Activated CD8-positive, alpha-beta T cell treated with anti-CD3 and anti-CD28 coated beads, Interleukin-2, amount 10 ng/mL, durations not matched to agents 7 days and 5 days (primary cell): ENCODE data around the gene MKRN2. TPM values are rescaled to one million over a fixed set of nuclear protein-coding genes. Genes with fewer than 3 reads are reported as not detected.
"Not testable (repeated sequence)": the region's sequence is repeated elsewhere in the genome, so short reads cannot be mapped to it uniquely, and the experiment has no call there.

Experiments
- ATAC-seq: fragments of 150-1000 bp; cut with Tn5 transposase; one replicate; pipeline ENCODE4 v1.10.0; 2021; ENCODE audit warnings: moderate library complexity
- CTCF ChIA-PET: fragments of 350-600 bp; sonication (Branson Sonifier 250); formaldehyde crosslinking; loops from one replicate; lab custom pipeline; 2021; ENCODE audit warnings: antibody characterized with exemption; lab: Charles Lee
- POLR2A ChIA-PET: fragments of 350-600 bp; sonication (Branson Sonifier 250); formaldehyde crosslinking; loops from one replicate; lab custom pipeline; 2021; ENCODE audit warnings: antibody characterized with exemption; lab: Charles Lee
- DNase-seq: peaks from one replicate; pipeline ENCODE4 v3.0.0-alpha.2; 2020
- H3K27ac Mint-ChIP-seq: one replicate; pipeline ENCODE4 v1.8.0; 2021; ENCODE audit warnings: mild to moderate bottlenecking, mixed read lengths
- H3K27me3 Mint-ChIP-seq: one replicate; pipeline ENCODE4 v1.8.0; 2021; ENCODE audit warnings: low read depth, mixed read lengths
- H3K36me3 Mint-ChIP-seq: one replicate; pipeline ENCODE4 v1.8.0; 2021; ENCODE audit warnings: low read depth, mixed read lengths
- H3K4me1 Mint-ChIP-seq: one replicate; pipeline ENCODE4 v1.8.0; 2021; ENCODE audit warnings: low read depth, mixed read lengths
- H3K4me3 Mint-ChIP-seq: one replicate; pipeline ENCODE4 v1.8.0; 2021; ENCODE audit warnings: mild to moderate bottlenecking, mixed read lengths
- H3K9me3 Mint-ChIP-seq: one replicate; pipeline ENCODE4 v1.8.0; 2022; ENCODE audit warnings: mixed read lengths; ENCODE audit not compliant: insufficient read depth
- total RNA-seq, 2 experiments: library from RNA; stranded (reverse); gene quantifications; one replicate each; pipeline ENCODE4 v1.2.3, GENCODE V29; 2021

Gene MKRN2
- total RNA-seq, 2 experiments from 2014 or later = 21.0 to 22.5 TPM

DNA sequence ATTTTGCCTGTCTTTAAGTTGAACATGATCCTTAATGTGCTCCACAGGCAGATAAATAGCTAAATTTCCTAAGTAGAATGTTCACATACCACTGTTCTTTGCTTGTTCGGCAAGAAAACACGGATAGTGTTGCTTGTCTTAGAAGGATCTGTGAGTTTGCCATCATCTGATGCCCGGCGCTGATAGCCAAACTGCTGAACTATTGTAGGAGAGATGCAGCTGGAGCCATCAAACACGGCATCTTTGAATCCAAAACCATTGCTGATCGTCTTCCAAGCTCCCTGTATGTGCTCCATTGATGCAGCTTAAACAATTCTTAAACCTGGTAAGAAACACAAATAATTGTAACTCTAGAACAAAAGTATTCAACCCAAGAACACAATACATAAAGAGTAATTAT lies 61.5 kb downstream of the MKRN2 start:
- ChIA-PET POLR2A (no interaction called here), CTCF (interaction anchor here (0.7 to 1.1 kb wide), 2 partner anchors 11 to 40 kb away, joined by 3 read pairs; no protein-coding TSS in a partner anchor)
- Mint-ChIP-seq H3K4me1 (peaks cover 28% of the 10 kb centered on the region), H3K27me3 (no peaks in the 10 kb centered on the region), H3K36me3 (peaks cover 21% of the 10 kb centered on the region), H3K4me3 (no peak overlapping the region), H3K27ac (no peak overlapping the region), H3K9me3 (no peaks in the 10 kb centered on the region)
- ATAC-seq = no peak
- DNase-seq = no peak

DNA sequence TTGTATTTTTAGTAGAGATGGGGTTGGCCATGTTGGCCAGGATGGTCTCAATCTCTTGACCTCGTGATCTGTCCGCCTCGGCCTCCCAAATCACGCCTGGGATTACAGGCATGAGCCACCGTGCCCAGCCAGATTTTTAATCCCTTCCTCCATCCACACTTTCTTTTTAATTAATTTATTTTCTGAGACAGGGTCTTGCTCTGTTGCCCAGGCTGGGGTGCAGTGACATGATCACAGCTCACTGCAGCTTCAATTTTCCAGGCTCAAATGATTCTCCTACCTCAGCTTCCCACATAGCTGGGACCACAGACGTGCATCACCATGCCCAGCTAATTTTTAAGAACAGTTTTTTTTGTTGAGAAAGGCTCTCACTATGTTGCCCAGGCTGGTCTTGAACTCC lies 63.4 kb downstream of the MKRN2 start:
- ChIA-PET CTCF (no interaction called here), POLR2A (no interaction called here)
- no peak for DNase-seq
- ATAC-seq = no peak
- no peaks in the 10 kb centered on the region for H3K9me3 Mint-ChIP-seq
- no peak overlapping the region for H3K27ac Mint-ChIP-seq
- H3K27me3 Mint-ChIP-seq = no peaks in the 10 kb centered on the region
- peaks cover 25% of the 10 kb centered on the region for H3K4me1 Mint-ChIP-seq
- H3K4me3 Mint-ChIP-seq = no peak overlapping the region
- H3K36me3 Mint-ChIP-seq = peaks cover 9% of the 10 kb centered on the region

DNA sequence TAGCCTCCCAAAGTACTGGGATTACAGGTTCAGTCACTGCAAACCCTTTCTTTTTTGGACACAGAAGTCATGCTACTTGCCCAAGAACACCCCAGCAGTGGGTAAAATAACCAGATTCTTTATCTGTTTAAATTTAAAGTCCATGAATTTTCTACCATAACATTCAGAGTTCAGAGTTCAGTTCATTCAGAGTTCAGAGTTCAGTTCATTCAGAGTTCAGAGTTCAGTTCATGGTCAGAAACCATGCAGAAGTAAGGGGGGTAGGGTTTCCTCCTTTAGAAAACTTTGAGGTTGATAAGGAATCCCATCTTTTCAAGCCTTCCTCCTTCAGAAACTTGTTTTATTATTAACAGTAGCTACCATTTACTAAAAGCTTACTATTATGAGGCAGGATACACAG lies 63.8 kb downstream of the MKRN2 start:
- H3K4me1 Mint-ChIP-seq = peaks cover 27% of the 10 kb centered on the region
- POLR2A ChIA-PET = no interaction called here

GRCh38 chr3:12622335-12622734 lies 65.4 kb downstream of the MKRN2 start:
- ATAC-seq (no peak), DNase-seq (no peak)
- H3K4me1 Mint-ChIP-seq = peaks cover 34% of the 10 kb centered on the region
- H3K27ac Mint-ChIP-seq = peak overlapping the region; percentile 21
- H3K27me3 Mint-ChIP-seq = no peaks in the 10 kb centered on the region
- H3K4me3 Mint-ChIP-seq = no peak overlapping the region
- POLR2A ChIA-PET = no interaction called here
- CTCF ChIA-PET = no interaction called here
- no peaks in the 10 kb centered on the region for H3K9me3 Mint-ChIP-seq
- no peaks in the 10 kb centered on the region for H3K36me3 Mint-ChIP-seq

More for the DNA sequence above, 63.8 kb downstream of the MKRN2 start:
- Mint-ChIP-seq H3K9me3 (no peaks in the 10 kb centered on the region), H3K4me3 (no peak overlapping the region), H3K36me3 (peaks cover 7% of the 10 kb centered on the region), H3K27me3 (no peaks in the 10 kb centered on the region), H3K27ac (no peak overlapping the region)
- ATAC-seq = no peak
- no peak for DNase-seq
- CTCF ChIA-PET = no interaction called here

GRCh38 chr3:12624056-12624455 lies 67.2 kb downstream of the MKRN2 start:
- H3K36me3 Mint-ChIP-seq = no peaks in the 10 kb centered on the region
- H3K27me3 Mint-ChIP-seq = no peaks in the 10 kb centered on the region
- ATAC-seq (no peak), DNase-seq (no peak)
- POLR2A ChIA-PET = no interaction called here
- peaks cover 36% of the 10 kb centered on the region for H3K4me1 Mint-ChIP-seq
- no peak overlapping the region for H3K4me3 Mint-ChIP-seq
- CTCF ChIA-PET = interaction anchor here (0.5 kb wide), 1 partner anchor 65 kb away, joined by 3 read pairs; no protein-coding TSS in a partner anchor
- H3K9me3 Mint-ChIP-seq = no peaks in the 10 kb centered on the region
- no peak overlapping the region for H3K27ac Mint-ChIP-seq

DNA sequence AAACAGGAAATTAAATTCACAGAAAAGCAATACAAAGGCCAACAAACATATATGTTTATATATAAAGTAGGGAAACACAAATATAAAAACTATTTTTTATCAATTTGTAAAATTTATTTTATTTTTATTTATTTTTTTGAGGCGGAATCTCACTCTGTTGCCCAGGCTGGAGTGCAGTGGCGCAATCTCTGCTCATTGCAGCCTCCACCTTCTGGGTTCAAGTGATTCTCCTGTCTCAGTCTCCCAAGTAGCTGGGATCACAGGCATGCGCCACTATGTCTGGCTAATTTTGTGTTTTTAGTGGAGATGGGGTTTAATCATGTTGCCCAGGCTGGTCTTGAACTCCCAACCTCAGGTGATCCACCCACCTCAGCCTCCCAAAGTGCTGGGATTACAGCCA lies 68.1 kb downstream of the MKRN2 start:
- H3K27me3 Mint-ChIP-seq, H3K36me3 Mint-ChIP-seq, H3K4me3 Mint-ChIP-seq, POLR2A ChIA-PET, ATAC-seq, DNase-seq, H3K9me3 Mint-ChIP-seq, H3K27ac Mint-ChIP-seq: not testable (repeated sequence)
- H3K4me1 Mint-ChIP-seq = peaks cover 36% of the 10 kb centered on the region
- CTCF ChIA-PET = interaction anchor here (0.8 kb wide), 1 partner anchor 19 kb away, joined by 3 read pairs; no protein-coding TSS in a partner anchor

GRCh38 chr3:12627370-12627769 lies 70.5 kb downstream of the MKRN2 start:
- ChIA-PET POLR2A (no interaction called here), CTCF (no interaction called here)
- DNase-seq = no peak
- ATAC-seq = no peak
- Mint-ChIP-seq H3K4me1 (peaks cover 25% of the 10 kb centered on the region), H3K9me3 (no peaks in the 10 kb centered on the region), H3K27me3 (no peaks in the 10 kb centered on the region), H3K4me3 (no peak overlapping the region), H3K36me3 (peaks cover 2% of the 10 kb centered on the region), H3K27ac (no peak overlapping the region)

GRCh38 chr3:12628813-12629212 lies 71.9 kb downstream of the MKRN2 start:
- POLR2A ChIA-PET = no interaction called here
- ATAC-seq = no peak
- H3K36me3 Mint-ChIP-seq = peaks cover 5% of the 10 kb centered on the region
- no peak overlapping the region for H3K27ac Mint-ChIP-seq
- no peaks in the 10 kb centered on the region for H3K27me3 Mint-ChIP-seq
- H3K9me3 Mint-ChIP-seq = no peaks in the 10 kb centered on the region
- H3K4me1 Mint-ChIP-seq = peaks cover 26% of the 10 kb centered on the region
- no peak for DNase-seq
- CTCF ChIA-PET = interaction anchor here (0.7 kb wide), 1 partner anchor 11 kb away, joined by 3 read pairs; no protein-coding TSS in a partner anchor
- H3K4me3 Mint-ChIP-seq = no peak overlapping the region

- no peak for DNase-seq
- ATAC-seq = no peak
- H3K36me3 Mint-ChIP-seq = peaks cover 10% of the 10 kb centered on the region
- peaks cover 23% of the 10 kb centered on the region for H3K4me1 Mint-ChIP-seq
- ChIA-PET POLR2A (no interaction called here), CTCF (interaction anchor here (0.7 kb wide), 1 partner anchor 15 kb away, joined by 3 read pairs; no protein-coding TSS in a partner anchor)
- no peaks in the 10 kb centered on the region for H3K9me3 Mint-ChIP-seq
- no peaks in the 10 kb centered on the region for H3K27me3 Mint-ChIP-seq
- H3K4me3 Mint-ChIP-seq = no peak overlapping the region
- no peak overlapping the region for H3K27ac Mint-ChIP-seq
Observed at GRCh38 chr3:12629560-12629959, 72.7 kb downstream of the MKRN2 start.

DNA sequence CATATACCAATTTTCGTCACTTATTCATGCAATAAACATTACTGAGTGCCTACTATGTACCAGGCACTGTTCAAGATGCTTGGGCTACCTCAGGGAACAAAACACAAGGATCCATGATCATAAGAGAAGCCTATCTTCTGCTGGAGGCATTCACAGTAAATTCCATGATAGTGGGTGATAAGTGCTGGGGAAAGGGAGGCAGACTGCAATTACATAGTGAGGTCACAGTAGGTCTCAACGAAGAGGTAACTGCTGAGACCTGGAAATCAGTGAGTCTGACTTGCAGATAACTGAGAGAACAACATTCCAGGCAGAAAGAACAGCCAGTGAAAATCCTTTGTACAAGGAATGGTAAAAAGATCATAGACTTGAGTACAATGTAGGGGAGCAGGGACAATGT lies 73.4 kb downstream of the MKRN2 start:
- ChIA-PET POLR2A (no interaction called here), CTCF (no interaction called here)
- ATAC-seq = no peak
- peaks cover 14% of the 10 kb centered on the region for H3K36me3 Mint-ChIP-seq
- H3K4me3 Mint-ChIP-seq = no peak overlapping the region
- H3K4me1 Mint-ChIP-seq = peaks cover 21% of the 10 kb centered on the region
- H3K27ac Mint-ChIP-seq = no peak overlapping the region
- no peaks in the 10 kb centered on the region for H3K9me3 Mint-ChIP-seq
- no peaks in the 10 kb centered on the region for H3K27me3 Mint-ChIP-seq
- no peak for DNase-seq

DNA sequence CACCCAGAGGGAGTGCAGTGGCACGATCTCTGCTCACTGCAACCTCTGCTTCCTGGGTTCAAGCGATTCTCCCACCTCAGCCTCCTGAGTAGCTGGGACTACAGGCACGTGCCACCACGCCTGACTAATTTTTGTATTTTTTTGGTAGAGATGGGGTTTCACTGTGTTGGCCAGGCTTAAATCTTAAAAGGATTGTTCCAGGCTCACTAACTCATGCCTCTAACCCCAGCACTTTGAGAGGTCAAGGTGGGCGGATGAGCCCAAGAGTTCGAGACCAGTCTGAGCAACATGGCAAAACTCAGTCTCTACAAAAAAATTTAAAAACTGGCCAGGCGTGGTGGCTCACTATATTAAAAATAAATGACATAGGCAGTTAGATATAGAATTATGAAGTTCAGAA lies 74.0 kb downstream of the MKRN2 start:
- DNase-seq, CTCF ChIA-PET, ATAC-seq, H3K27me3 Mint-ChIP-seq, H3K27ac Mint-ChIP-seq, H3K9me3 Mint-ChIP-seq, H3K4me3 Mint-ChIP-seq, POLR2A ChIA-PET: not testable (repeated sequence)
- peaks cover 15% of the 10 kb centered on the region for H3K4me1 Mint-ChIP-seq
- peaks cover 14% of the 10 kb centered on the region for H3K36me3 Mint-ChIP-seq

DNA sequence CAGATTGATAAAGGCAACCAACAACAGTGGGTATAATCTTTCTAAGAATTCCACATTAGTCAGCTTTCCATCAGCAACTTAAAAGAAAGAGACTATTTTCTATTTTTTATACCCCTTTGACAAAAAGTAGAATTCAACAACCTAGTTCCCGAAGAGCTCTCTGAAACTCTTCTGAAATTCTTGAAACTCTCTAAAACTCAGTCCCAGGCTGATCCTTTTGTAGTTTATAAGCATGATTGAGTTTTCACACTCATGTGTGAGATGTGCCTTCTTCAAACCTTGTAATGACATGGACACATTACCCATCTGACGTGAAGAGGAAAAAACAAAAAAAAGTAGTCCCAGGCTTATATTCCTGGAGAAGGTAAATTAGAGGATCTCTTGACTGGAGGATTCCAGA lies 75.6 kb downstream of the MKRN2 start:
- Mint-ChIP-seq H3K27me3 (no peaks in the 10 kb centered on the region), H3K36me3 (peaks cover 16% of the 10 kb centered on the region), H3K4me3 (no peak overlapping the region), H3K27ac (no peak overlapping the region), H3K9me3 (no peaks in the 10 kb centered on the region), H3K4me1 (peaks cover 6% of the 10 kb centered on the region)
- ChIA-PET POLR2A (no interaction called here), CTCF (no interaction called here)
- ATAC-seq (no peak), DNase-seq (no peak)

DNA sequence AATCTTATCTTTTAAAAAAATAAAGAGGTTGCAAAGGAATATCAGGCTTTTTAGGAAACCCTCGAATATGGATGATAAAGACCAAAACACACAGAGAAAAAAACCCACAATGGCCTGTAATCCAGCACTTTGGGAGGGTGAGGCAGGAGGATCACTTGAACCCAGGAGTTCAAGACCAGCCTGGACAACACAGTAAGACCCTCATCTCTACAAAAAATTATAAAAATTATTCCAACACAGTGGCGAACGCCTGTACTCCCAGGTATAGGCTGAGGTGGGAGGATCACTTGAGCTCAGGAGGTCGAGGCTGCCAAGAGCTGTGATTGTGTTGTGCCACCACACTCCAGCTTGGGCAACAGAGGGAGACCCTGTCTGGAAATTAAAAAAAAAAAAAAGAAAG lies 76.2 kb downstream of the MKRN2 start:
- Mint-ChIP-seq H3K4me1 (peaks cover 4% of the 10 kb centered on the region), H3K27ac (no peak overlapping the region), H3K27me3 (no peaks in the 10 kb centered on the region), H3K9me3 (no peaks in the 10 kb centered on the region), H3K4me3 (no peak overlapping the region), H3K36me3 (peaks cover 20% of the 10 kb centered on the region)
- POLR2A ChIA-PET = no interaction called here
- CTCF ChIA-PET = no interaction called here
- no peak for DNase-seq
- ATAC-seq = no peak
